C1 segment of cervical spinal cord (tissue), 14 donors: ENCODE measurements around the gene SYCP1.
"Not testable (repeated sequence)": the region's sequence is repeated elsewhere in the genome, so short reads cannot be mapped to it uniquely, and the experiment has no call there.

Experiments
- DNase-seq, 14 donors: peaks; one replicate each; lab custom pipeline; 2025; lab: John Stamatoyannopoulos, UW

Gene SYCP1

GRCh38 chr1:114854693-114855320 lies at the start of gene SYCP1:
TSS of gene SYCP1 (plus strand) at chr1:114854863. CDS start at chr1:114855465, 602 bp downstream.
- no peak for DNase-seq

DNA sequence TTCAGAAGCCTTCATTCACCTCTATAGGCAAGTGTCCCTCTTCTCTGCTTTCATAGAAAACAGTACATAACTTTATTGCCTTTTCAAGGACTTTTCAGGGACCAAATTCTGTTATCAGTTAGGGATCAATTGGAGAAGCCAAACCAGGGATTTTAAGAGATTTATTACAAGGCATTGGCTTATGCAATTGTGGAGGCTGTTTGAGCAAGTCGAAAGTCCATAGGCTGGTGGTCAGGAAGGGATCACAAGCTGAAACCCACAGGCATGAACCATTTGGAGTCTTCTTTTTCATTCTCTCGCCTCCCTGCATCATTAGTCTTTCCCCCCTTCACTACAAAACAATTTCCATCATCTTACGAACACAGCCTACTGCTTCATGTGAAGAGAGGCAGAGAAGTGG lies 34.8 kb upstream of the SYCP1 start:
- DNase-seq: no peak

DNA sequence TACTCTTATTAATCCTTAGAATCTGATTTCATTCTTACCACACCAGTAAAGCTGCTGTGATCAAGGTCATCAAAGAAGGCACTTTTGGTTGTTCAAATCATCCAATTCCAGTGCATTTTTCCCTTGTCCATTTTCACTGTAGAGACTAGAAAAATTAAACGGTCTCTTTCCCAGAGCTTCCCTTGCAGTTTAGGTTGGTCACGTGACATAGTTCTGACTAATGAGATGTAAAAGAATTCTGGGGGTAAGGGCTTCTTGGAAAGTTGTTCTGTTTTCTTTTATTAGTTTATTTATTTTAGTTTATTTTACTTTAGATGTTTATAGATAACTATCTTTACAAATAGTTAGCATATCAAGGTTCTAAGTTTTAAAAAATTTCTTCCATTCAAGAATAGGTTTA lies 34.3 kb upstream of the SYCP1 start:
- DNase-seq: no peak

GRCh38 chr1:114821978-114822377 lies 32.7 kb upstream of the SYCP1 start:
- no peak for DNase-seq

DNA sequence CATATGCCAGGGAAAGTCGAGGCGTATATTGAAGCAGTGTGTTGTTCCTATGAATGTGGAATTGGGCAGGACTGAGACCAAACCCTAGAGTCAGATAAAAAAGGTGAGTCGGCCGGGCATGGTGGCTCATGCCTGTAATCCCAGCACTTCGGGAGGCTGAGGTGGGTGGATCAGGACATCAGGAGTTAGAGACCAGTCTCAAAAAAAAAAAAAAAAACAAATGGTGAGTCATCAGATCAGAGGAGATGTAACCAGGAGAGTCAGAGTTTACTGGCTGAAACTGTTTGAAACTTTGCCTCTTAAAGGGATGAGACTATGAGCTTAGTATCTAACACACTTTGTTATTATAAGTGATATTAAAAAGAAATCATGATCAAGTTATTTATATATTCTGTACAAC lies 26.4 kb upstream of the SYCP1 start:
- no peak for DNase-seq

- not testable (repeated sequence) for DNase-seq
Measured at GRCh38 chr1:114830075-114830474, 24.6 kb upstream of the SYCP1 start.

GRCh38 chr1:114831276-114831994 lies 23.2 kb upstream of the SYCP1 start:
- DNase-seq: no peak

DNA sequence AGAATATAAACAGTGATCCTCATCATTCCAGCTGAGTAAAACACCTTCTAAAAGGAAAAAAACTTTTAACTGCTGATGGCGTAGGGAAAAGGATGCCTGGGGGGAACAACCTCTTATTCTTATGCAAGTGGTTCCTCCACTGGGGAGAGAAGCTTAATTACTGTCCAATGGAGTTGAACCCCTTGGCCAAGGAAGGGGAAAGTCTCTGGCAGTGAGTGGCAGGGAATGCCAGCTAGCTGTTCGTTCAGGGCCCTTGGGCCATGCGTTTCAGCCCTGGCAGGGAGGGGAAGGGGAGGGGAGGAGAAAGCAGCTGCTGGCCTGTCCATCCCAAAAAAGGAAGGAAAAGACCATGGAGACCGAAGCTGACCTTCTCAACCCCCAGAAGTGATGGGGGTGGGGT lies 22.6 kb upstream of the SYCP1 start:
- no peak for DNase-seq

GRCh38 chr1:114833421-114833820 lies 21.2 kb upstream of the SYCP1 start:
- DNase-seq: no peak

- no peak for DNase-seq
Measured at GRCh38 chr1:114844270-114844669, 10.4 kb upstream of the SYCP1 start.

GRCh38 chr1:114853584-114853983 lies 1.1 kb upstream of the SYCP1 start:
- DNase-seq: no peak

DNA sequence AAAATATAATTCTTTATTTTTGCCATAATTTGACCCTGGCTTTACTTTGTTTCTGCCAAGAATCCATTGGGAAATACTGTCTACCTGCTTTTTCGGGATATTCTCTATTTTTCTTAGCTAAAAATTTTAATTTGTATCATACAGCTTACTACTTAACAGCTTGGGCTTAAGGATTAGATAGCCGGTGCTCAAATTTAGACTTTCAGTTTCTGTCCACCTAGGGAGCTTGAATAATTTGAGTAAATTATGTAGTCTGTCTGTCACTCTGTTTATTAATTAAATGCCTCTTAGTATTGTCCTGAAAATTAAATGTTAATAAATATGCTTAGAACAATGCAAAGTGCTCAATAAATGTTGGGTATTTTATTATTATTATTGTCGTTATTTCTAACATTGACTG lies 6.7 kb downstream of the SYCP1 start:
- no peak for DNase-seq

- DNase-seq: no peak
Measured at GRCh38 chr1:114892194-114892918, 37.7 kb downstream of the SYCP1 start.

DNA sequence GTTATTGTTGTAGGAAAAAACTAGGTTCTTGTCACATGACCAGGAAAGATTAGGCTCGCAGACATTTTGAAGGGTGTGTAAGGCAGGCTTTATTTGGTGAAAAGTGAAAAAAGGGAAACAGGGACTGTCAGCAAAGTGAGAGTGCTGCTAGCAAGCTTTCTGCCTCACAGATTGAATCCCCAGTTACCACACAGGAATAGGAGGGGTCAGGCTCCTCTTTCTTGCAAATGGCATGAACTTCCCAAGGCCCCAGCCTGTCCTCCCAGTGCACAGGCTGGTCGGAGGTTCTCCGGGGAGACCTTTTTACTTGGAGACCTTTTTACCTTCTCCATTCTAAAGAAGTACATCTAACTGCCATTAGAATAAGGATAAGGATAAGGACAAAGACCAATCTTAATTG lies 42.1 kb downstream of the SYCP1 start:
- no peak for DNase-seq

DNA sequence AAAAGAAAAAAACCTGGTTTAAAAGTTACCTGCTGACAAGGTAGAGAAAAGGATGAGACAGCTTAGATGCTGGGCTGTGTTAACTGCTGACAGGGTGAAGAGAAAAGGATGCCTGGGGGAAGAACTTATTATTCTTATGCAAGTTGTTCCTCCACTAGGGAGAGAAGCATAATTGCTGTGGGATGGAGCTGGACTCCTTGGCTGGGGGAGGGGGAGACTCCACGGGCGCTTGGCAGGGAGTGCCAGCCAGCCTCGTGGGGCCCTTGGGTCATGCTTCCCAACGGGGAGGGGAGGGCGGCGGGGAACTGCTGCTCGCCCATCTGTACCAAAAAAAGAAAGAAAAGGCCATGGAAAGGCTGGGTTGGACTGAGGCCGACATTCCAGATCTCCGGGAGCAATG lies 47.2 kb downstream of the SYCP1 start:
- DNase-seq: peak in 1 of 14 donors; percentile 0

DNA sequence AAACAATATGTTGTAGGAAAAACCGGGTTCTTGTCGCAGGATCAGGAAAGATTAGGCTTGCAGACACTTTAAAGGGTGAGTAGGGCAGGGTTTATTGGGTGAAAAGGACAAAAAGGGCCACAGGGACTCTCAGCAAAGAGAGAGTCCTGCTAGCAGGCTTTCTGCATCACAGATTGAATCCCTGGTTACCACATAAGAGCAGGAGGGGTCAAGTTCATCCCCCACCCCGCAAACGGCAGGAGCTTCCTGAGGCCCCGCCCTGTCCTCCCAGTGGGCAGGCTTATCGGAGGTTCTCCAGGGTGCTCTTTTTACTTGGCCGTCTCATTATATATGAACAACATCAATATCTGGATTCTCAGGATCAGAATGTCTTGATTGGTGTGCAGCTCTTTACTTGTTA lies 47.7 kb downstream of the SYCP1 start:
- no peak for DNase-seq

GRCh38 chr1:114903480-114903879 lies 48.8 kb downstream of the SYCP1 start:
- no peak for DNase-seq

DNA sequence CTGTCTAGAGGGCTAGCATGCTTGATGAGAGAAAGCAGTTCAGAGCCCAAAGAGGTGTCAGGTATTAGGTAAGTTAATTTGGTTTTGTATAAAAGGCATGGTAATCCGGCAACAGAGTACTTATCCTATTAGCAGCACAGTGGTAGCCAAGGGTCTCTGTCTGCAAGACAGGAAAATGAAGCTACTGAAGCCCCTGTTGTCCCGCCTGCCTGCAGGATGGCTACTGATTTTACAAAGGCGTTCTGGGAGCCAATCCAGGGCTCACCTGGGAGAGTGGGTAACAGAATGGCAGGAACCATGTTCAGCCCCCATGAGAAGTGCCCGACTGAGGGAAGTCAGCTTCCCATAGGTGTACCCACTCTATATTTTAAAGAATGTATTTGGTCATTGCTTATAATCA lies 61.1 kb downstream of the SYCP1 start:
- not testable (repeated sequence) for DNase-seq

DNA sequence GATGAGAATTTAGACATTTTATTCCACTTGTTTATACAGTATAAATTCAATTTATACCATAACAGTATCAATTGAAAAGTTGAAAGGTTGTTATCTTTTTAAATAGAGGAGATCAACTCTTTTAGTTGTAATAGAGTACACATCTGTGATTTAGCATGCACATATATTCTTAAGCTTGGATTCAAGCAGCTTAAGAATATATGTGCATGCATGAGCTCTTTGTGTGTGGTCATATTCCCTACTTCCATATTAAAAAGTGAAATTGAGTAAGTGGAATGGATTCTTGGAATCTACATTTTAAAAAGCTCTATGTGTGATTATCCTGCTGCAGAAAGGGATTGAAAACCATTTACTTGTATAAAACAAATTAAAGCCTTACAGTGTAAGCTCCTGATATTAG lies 71.9 kb downstream of the SYCP1 start:
- DNase-seq: no peak

- DNase-seq: no peak
Measured at GRCh38 chr1:114927401-114927800, 72.7 kb downstream of the SYCP1 start.

DNA sequence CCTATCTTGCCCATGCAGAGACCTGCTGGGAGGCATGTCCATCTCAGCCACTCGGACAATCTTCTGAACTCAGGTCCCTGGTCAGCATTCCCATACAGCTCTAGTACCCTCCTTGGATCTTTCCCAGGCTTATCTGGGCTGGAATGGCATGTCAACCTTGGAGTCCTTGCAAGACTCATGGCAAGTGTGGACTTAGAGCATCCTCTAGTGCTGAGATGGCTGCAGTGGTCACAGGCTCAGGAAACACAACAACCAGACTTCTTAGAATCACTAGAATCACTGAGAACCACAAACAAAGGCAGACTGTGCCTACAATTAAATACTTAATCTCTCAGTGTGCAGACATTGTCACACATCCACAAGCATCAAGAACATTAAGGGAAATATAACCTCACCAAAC lies 101.9 kb downstream of the SYCP1 start:
- no peak for DNase-seq

DNA sequence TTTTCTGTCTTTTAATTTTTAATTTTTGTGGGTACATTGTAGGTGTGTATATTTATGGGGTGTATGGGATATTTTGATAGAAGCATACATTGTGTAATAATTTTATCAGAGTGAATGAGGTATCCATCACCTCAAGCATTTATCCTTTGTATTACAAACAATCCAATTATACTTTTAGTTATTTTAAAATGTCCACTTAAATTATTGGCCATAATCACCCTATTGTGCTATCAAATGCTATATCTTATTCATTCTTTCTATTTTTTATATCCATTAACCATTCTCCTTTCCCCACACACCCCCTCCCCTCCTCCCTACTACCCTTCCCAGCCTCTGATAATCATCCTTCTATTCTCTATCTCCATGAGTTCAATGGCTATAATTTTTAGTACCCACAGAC lies 104.8 kb downstream of the SYCP1 start:
- no peak for DNase-seq

GRCh38 chr1:114976891-114977290 lies 122.2 kb downstream of the SYCP1 start:
- DNase-seq: no peak
